ENCODE data around the gene SCYL2.

SCYL2 gene

GRCh38 chr12:100360450-100360849 lies 93.5 kb downstream of the SCYL2 start:
- no peak for TF ChIP-seq CTCF (IDR thresholded peaks at IDR 0.05; ENCODE audit: borderline replicate concordance, insufficient read depth, low read depth, low read length)
- H3K4me3 ChIP-seq (ENCODE audit: low read depth, low read length), result no peak overlapping the region

GRCh38 chr12:100364324-100364723 lies 97.3 kb downstream of the SCYL2 start:
- H3K4me3 ChIP-seq (ENCODE audit: low read depth, low read length), result no peak overlapping the region
- TF ChIP-seq CTCF (IDR thresholded peaks at IDR 0.05; ENCODE audit: borderline replicate concordance, insufficient read depth, low read depth, low read length), result no peak

GRCh38 chr12:100365411-100365810 lies 98.4 kb downstream of the SCYL2 start:
- no peak for TF ChIP-seq CTCF (IDR thresholded peaks at IDR 0.05; ENCODE audit: borderline replicate concordance, insufficient read depth, low read depth, low read length)
- H3K4me3 ChIP-seq (ENCODE audit: low read depth, low read length), result no peak overlapping the region

GRCh38 chr12:100368066-100368465 lies 101.1 kb downstream of the SCYL2 start:
- H3K4me3 ChIP-seq (ENCODE audit: low read depth, low read length), result no peak overlapping the region
- TF ChIP-seq CTCF (IDR thresholded peaks at IDR 0.05; ENCODE audit: borderline replicate concordance, insufficient read depth, low read depth, low read length), result no peak

GRCh38 chr12:100371146-100371545 lies 104.2 kb downstream of the SCYL2 start:
- H3K4me3 ChIP-seq (ENCODE audit: low read depth, low read length), result no peak overlapping the region
- no peak for TF ChIP-seq CTCF (IDR thresholded peaks at IDR 0.05; ENCODE audit: borderline replicate concordance, insufficient read depth, low read depth, low read length)

GRCh38 chr12:100372853-100373640 lies 106.1 kb downstream of the SCYL2 start:
- no peak for TF ChIP-seq CTCF (IDR thresholded peaks at IDR 0.05; ENCODE audit: borderline replicate concordance, insufficient read depth, low read depth, low read length)
- no peak overlapping the region for H3K4me3 ChIP-seq (ENCODE audit: low read depth, low read length)

GRCh38 chr12:100375038-100375735 lies 108.2 kb downstream of the SCYL2 start:
- no peak for TF ChIP-seq CTCF (IDR thresholded peaks at IDR 0.05; ENCODE audit: borderline replicate concordance, insufficient read depth, low read depth, low read length)
- H3K4me3 ChIP-seq (ENCODE audit: low read depth, low read length), result no peak overlapping the region
